GM21619 (cell line): ENCODE results near the gene CCDC78.

Experiments
- ATAC-seq: cut with Tn5 transposase; IDR thresholded peaks from one replicate; pipeline ENCODE4 v1.9.1; 2021; ENCODE audit not compliant: unreplicated experiment

CCDC78 gene

GRCh38 chr16:726438-727290, at the start of gene CCDC78, which contains the start of gene HAGHL:
Gene CCDC78, minus strand, starts transcription at chr16:726443. Its CDS starts 76 bp downstream, at chr16:726367.
Gene HAGHL, plus strand, starts transcription at chr16:727106. Its CDS starts 404 bp downstream, at chr16:727510.
- ATAC-seq: peak; percentile 14

GRCh38 chr16:775236-775796, 49.1 kb upstream of the CCDC78 start:
- no peak for ATAC-seq

GRCh38 chr16:774086-775001, 48.1 kb upstream of the CCDC78 start:
- ATAC-seq: no peak

- ATAC-seq: no peak
Measured at GRCh38 chr16:772959-773358, 46.7 kb upstream of the CCDC78 start.

- no peak for ATAC-seq
Measured at GRCh38 chr16:770411-770810, 44.2 kb upstream of the CCDC78 start.

- ATAC-seq: no peak
Measured at GRCh38 chr16:769934-770333, 43.7 kb upstream of the CCDC78 start.

- no peak for ATAC-seq
Measured at GRCh38 chr16:769184-769784, 43.0 kb upstream of the CCDC78 start.

GRCh38 chr16:768428-768827, 42.2 kb upstream of the CCDC78 start:
- no peak for ATAC-seq

- ATAC-seq: no peak
Measured at GRCh38 chr16:767743-768235, 41.5 kb upstream of the CCDC78 start.

- no peak for ATAC-seq
Measured at GRCh38 chr16:766820-767640, 40.8 kb upstream of the CCDC78 start.

GRCh38 chr16:766008-766819, 40.0 kb upstream of the CCDC78 start:
- no peak for ATAC-seq

- no peak for ATAC-seq
Measured at GRCh38 chr16:765488-765865, 39.2 kb upstream of the CCDC78 start.

GRCh38 chr16:764848-765487, 38.7 kb upstream of the CCDC78 start:
- ATAC-seq: no peak

GRCh38 chr16:764184-764750, 38.0 kb upstream of the CCDC78 start:
- no peak for ATAC-seq

- no peak for ATAC-seq
Measured at GRCh38 chr16:763369-764183, 37.3 kb upstream of the CCDC78 start.

GRCh38 chr16:762595-763268, 36.5 kb upstream of the CCDC78 start:
- no peak for ATAC-seq
